Measurements from ENCODE around the gene RPN2. TPM values are rescaled to one million over a fixed set of nuclear protein-coding genes. Genes with fewer than 3 reads are reported as not detected.
A peak's percentile ranks its signal among the peaks of the same experiment; 100 is the strongest.

Gene RPN2
- total RNA-seq, 1 donor from 2014 or later: 185 TPM

DNA sequence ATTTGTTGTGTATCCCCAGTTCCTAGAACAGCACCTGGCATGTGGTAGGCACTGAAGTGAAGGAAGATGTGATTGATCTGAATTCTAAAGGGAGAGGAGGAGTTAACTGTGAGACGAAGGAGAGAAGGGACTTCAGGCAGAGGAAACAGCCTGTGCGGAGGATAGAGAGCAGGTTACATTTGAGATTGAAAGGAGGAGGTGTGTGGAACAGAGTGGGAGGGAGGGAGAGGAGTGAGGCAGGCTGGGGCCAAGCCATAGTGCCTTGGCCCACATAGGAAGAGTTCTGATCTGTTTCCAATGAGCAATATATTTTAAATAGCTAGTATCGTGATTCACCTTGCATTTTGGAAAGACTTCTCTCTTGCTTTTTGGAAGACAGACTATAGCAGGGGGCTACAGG lies 14.1 kb downstream of the RPN2 start:
- no peak for DNase-seq (ENCODE audit: low spot score)
- TF ChIP-seq, protein P1, sequence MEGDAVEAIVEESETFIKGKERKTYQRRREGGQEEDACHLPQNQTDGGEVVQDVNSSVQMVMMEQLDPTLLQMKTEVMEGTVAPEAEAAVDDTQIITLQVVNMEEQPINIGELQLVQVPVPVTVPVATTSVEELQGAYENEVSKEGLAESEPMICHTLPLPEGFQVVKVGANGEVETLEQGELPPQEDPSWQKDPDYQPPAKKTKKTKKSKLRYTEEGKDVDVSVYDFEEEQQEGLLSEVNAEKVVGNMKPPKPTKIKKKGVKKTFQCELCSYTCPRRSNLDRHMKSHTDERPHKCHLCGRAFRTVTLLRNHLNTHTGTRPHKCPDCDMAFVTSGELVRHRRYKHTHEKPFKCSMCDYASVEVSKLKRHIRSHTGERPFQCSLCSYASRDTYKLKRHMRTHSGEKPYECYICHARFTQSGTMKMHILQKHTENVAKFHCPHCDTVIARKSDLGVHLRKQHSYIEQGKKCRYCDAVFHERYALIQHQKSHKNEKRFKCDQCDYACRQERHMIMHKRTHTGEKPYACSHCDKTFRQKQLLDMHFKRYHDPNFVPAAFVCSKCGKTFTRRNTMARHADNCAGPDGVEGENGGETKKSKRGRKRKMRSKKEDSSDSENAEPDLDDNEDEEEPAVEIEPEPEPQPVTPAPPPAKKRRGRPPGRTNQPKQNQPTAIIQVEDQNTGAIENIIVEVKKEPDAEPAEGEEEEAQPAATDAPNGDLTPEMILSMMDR (IDR thresholded peaks at IDR 0.05): no peak
- Mint-ChIP-seq H3K36me3 (ENCODE audit: low read depth) (peaks cover 4% of the 10 kb centered on the region), H3K4me3 (ENCODE audit: unreplicated experiment) (no peak overlapping the region), H3K4me1 (ENCODE audit: low read depth) (peaks cover 27% of the 10 kb centered on the region), H3K9me3 (ENCODE audit: low read depth) (no peaks in the 10 kb centered on the region), H3K27me3 (ENCODE audit: low read depth) (no peaks in the 10 kb centered on the region), H3K27ac (ENCODE audit: unreplicated experiment) (no peak overlapping the region)

DNA sequence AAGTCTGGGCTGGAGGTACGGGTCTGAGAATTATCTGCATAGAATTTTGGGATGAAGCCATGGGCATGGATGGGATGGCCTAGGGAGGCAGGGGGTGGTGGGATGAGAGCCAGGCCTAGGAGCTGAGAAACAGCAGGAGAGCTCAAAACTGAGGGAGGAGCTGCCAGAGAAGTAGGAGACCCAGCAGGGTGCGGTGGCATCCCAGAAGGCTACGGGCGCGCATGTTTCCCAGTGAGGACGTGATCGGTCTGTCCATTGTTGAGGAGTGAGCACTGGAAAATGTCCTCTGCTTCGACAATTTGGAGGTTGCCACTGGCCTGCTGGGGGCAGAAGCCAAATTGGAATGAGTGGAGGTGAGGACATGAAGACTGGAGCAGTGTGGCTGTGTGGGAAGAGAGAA lies 14.7 kb downstream of the RPN2 start:
- TF ChIP-seq, protein P1 (IDR thresholded peaks at IDR 0.05): no peak
- Mint-ChIP-seq H3K27me3 (ENCODE audit: low read depth) (no peaks in the 10 kb centered on the region), H3K4me3 (ENCODE audit: unreplicated experiment) (no peak overlapping the region), H3K4me1 (ENCODE audit: low read depth) (peaks cover 27% of the 10 kb centered on the region), H3K27ac (ENCODE audit: unreplicated experiment) (peak overlapping the region; percentile 25), H3K36me3 (ENCODE audit: low read depth) (peaks cover 4% of the 10 kb centered on the region), H3K9me3 (ENCODE audit: low read depth) (no peaks in the 10 kb centered on the region)
- no peak for DNase-seq (ENCODE audit: low spot score)

DNA sequence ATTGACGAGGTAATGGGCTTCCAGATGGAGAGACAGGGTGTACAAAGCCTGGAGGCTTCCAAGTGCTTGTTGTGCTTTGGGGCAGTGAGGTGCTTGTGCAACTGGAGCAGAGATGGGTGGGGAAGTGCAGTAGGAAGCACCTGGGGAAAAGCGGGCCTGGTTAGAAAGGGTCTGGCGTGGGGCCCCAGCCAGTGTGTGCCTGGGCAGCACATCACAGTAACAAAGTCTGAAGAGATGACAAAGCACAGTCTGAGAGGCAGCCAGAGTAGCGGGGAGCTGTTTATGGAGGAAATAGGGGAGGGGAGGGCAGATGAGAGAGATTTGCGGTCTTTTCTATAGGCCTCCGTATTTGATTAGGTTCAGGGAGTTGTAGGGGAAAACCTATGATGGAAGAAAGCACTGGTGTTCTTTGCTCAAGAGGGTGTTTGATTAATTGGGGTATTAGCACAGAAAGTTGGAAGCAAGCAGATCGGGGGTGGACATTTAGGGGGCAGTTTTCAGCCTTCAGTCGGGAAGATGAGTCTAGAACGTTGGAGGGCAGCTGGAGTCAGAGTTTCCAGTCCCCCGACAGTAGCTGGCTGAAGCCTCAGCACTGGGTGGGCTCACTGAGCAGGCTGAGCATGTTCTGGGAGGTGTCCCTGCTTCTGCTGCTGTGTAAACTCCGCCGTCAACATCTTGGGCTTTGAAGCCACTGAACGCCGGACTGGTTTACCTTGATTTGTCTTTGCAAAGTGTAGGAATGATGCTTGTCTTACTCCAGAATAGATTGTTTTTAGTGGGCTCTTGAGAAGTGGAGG lies 15.7 kb downstream of the RPN2 start:
- no peaks in the 10 kb centered on the region for H3K27me3 Mint-ChIP-seq (ENCODE audit: low read depth)
- no peak for DNase-seq (ENCODE audit: low spot score)
- no peaks in the 10 kb centered on the region for H3K9me3 Mint-ChIP-seq (ENCODE audit: low read depth)
- peak overlapping the region; percentile 83 for H3K27ac Mint-ChIP-seq (ENCODE audit: unreplicated experiment)
- no peak overlapping the region for H3K4me3 Mint-ChIP-seq (ENCODE audit: unreplicated experiment)
- TF ChIP-seq, protein P1 (IDR thresholded peaks at IDR 0.05): no peak
- H3K4me1 Mint-ChIP-seq (ENCODE audit: low read depth): peaks cover 27% of the 10 kb centered on the region
- peaks cover 9% of the 10 kb centered on the region for H3K36me3 Mint-ChIP-seq (ENCODE audit: low read depth)

DNA sequence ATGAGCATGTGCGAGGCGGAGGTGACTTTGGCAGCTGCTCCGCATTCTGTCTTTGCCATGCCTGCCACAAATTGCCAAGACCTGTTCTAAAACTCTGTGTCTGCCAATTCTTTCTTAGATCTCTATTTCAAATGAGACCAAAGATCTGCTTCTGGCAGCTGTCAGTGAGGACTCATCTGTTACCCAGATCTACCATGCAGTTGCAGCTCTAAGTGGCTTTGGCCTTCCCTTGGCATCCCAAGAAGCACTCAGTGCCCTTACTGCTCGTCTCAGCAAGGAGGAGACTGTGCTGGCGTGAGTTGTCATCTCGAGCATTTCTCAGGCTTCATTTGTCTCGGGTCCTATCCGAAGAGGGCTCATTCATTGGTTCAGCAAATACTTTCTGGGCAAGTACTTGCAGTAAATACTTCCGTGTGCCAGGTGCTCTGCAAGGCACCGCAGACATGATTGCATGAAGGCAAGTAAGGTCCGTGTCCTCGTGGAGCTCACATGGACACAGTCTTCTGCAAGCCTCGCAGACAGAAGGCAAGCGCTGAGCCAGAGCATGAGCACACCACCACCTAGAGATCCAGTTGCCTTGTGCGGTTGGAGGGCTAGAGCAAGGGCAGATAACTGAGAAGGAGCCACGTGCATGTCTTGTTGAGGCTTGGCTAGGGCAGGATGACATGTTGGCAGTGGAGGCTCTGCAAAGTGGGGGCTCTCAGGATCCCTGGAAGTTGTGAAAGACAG lies 20.0 kb downstream of the RPN2 start:
- TF ChIP-seq, protein P1 (IDR thresholded peaks at IDR 0.05): no peak
- no peak for DNase-seq (ENCODE audit: low spot score)
- H3K4me3 Mint-ChIP-seq (ENCODE audit: unreplicated experiment): no peak overlapping the region
- peaks cover 27% of the 10 kb centered on the region for H3K4me1 Mint-ChIP-seq (ENCODE audit: low read depth)
- no peaks in the 10 kb centered on the region for H3K9me3 Mint-ChIP-seq (ENCODE audit: low read depth)
- H3K27ac Mint-ChIP-seq (ENCODE audit: unreplicated experiment): no peak overlapping the region
- peaks cover 18% of the 10 kb centered on the region for H3K36me3 Mint-ChIP-seq (ENCODE audit: low read depth)
- H3K27me3 Mint-ChIP-seq (ENCODE audit: low read depth): no peaks in the 10 kb centered on the region

DNA sequence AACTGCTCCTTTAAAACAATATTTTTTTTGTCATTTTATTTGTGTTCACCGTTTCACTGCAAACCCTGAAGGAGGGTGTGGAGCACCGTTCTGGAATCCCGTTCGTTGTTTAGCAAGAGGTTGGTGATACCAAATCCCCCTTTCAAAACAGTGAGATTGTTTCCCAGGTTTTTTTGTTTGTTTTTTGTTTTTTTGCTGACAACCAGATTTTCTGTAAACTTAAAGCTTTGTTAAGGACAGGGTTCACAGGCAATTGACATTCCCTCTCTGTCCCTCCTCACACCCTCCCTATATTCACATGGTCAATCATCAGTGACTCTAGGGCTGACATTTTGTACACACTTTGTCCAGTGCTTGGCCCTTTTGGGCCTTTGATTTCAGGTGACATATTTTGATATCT lies 21.2 kb downstream of the RPN2 start:
- no peak for DNase-seq (ENCODE audit: low spot score)
- Mint-ChIP-seq H3K27ac (ENCODE audit: unreplicated experiment) (no peak overlapping the region), H3K4me1 (ENCODE audit: low read depth) (peaks cover 23% of the 10 kb centered on the region), H3K4me3 (ENCODE audit: unreplicated experiment) (no peak overlapping the region), H3K9me3 (ENCODE audit: low read depth) (no peaks in the 10 kb centered on the region), H3K36me3 (ENCODE audit: low read depth) (peaks cover 29% of the 10 kb centered on the region), H3K27me3 (ENCODE audit: low read depth) (no peaks in the 10 kb centered on the region)
- TF ChIP-seq, protein P1 (IDR thresholded peaks at IDR 0.05): no peak
